ENCODE measurements around the gene TSR2. TPM values are rescaled to one million over a fixed set of nuclear protein-coding genes. Genes with fewer than 3 reads are reported as not detected.
"Not testable (repeated sequence)": the region's sequence is repeated elsewhere in the genome, so short reads cannot be mapped to it uniquely, and the experiment has no call there.

Gene TSR2
- polyA plus RNA-seq, 1 experiment: 15.6 TPM

GRCh38 chrX:54483946-54484345 is 43.7 kb downstream of the TSR2 start:
- no peaks in the 10 kb centered on the region for H3K36me3 ChIP-seq (ENCODE audit: control insufficient read depth, insufficient read depth, low read length)
- DNase-seq (ENCODE audit: low read depth): no peak
- H3K4me3 ChIP-seq (ENCODE audit: low read depth, low read length): no peak overlapping the region
- TF ChIP-seq CTCF (IDR thresholded peaks at IDR 0.05; ENCODE audit: insufficient read depth, low read depth, low read length): no peak
- CTCF ChIA-PET: interaction anchor here (1.5 kb wide), 1 partner anchor 16 kb away, joined by 3 read pairs; no protein-coding TSS in a partner anchor
- POLR2A ChIA-PET: no interaction called here
- H3K27me3 ChIP-seq (ENCODE audit: control insufficient read depth, insufficient read depth, low read length): no peaks in the 10 kb centered on the region

GRCh38 chrX:54484666-54485065 is 44.5 kb downstream of the TSR2 start:
- Histone ChIP-seq H3K36me3 (ENCODE audit: control insufficient read depth, insufficient read depth, low read length) (no peaks in the 10 kb centered on the region), H3K4me3 (ENCODE audit: low read depth, low read length) (no peak overlapping the region), H3K27me3 (ENCODE audit: control insufficient read depth, insufficient read depth, low read length) (no peaks in the 10 kb centered on the region)
- TF ChIP-seq CTCF (IDR thresholded peaks at IDR 0.05; ENCODE audit: insufficient read depth, low read depth, low read length): no peak
- DNase-seq (ENCODE audit: low read depth): no peak
- CTCF ChIA-PET: interaction anchor here (0.6 to 1.5 kb wide), 2 partner anchors 17 to 38 kb away, joined by 3 read pairs; no protein-coding TSS in a partner anchor
- POLR2A ChIA-PET: interaction anchor here (0.6 kb wide), 1 partner anchor 305 kb away, joined by 3 read pairs; no protein-coding TSS in a partner anchor

GRCh38 chrX:54489819-54490218 is 49.6 kb downstream of the TSR2 start:
- CTCF ChIA-PET; POLR2A ChIA-PET; H3K4me3 ChIP-seq (ENCODE audit: low read depth, low read length); H3K36me3 ChIP-seq (ENCODE audit: control insufficient read depth, insufficient read depth, low read length); DNase-seq (ENCODE audit: low read depth); H3K27me3 ChIP-seq (ENCODE audit: control insufficient read depth, insufficient read depth, low read length): not testable (repeated sequence)

- no peak for TF ChIP-seq CTCF (IDR thresholded peaks at IDR 0.05; ENCODE audit: insufficient read depth, low read depth, low read length)
- DNase-seq (ENCODE audit: low read depth): no peak
- Histone ChIP-seq H3K27me3 (ENCODE audit: control insufficient read depth, insufficient read depth, low read length) (no peaks in the 10 kb centered on the region), H3K4me3 (ENCODE audit: low read depth, low read length) (no peak overlapping the region), H3K36me3 (ENCODE audit: control insufficient read depth, insufficient read depth, low read length) (no peaks in the 10 kb centered on the region)
- ChIA-PET CTCF (no interaction called here), POLR2A (no interaction called here)
Observed at GRCh38 chrX:54492340-54492739, 52.1 kb downstream of the TSR2 start.

- CTCF ChIA-PET: interaction anchor here (1.0 kb wide), 1 partner anchor 30 kb away, joined by 4 read pairs; no protein-coding TSS in a partner anchor
- no peak for TF ChIP-seq CTCF (IDR thresholded peaks at IDR 0.05; ENCODE audit: insufficient read depth, low read depth, low read length)
Observed at GRCh38 chrX:54494166-54494988, 54.2 kb downstream of the TSR2 start.

More at GRCh38 chrX:54494166-54494988, 54.2 kb downstream of the TSR2 start:
- Histone ChIP-seq H3K27me3 (ENCODE audit: control insufficient read depth, insufficient read depth, low read length) (no peaks in the 10 kb centered on the region), H3K36me3 (ENCODE audit: control insufficient read depth, insufficient read depth, low read length) (no peaks in the 10 kb centered on the region), H3K4me3 (ENCODE audit: low read depth, low read length) (peak overlapping the region; percentile 48)
- DNase-seq (ENCODE audit: low read depth): no peak
- POLR2A ChIA-PET: no interaction called here

Other genes with a start within 250 kb of the TSR2 start
- gene WNK3, start 82.4 kb upstream of the TSR2 start, polyA plus RNA-seq (2011; rRNA removed): 0.06 and 0.12 TPM in 2 replicates
- 3.5 and 5.6 TPM in 2 replicates for gene FGD1, start 55.8 kb downstream of the TSR2 start, polyA plus RNA-seq (2011; rRNA removed)
- 21.1 and 22.2 TPM in 2 replicates for gene GNL3L, start 89.8 kb downstream of the TSR2 start, polyA plus RNA-seq (2011; rRNA removed)

Measured in BJ (cell line).